ENCODE measurements around the gene ASXL2.
"Not testable (repeated sequence)": the region's sequence is repeated elsewhere in the genome, so short reads cannot be mapped to it uniquely, and the experiment has no call there.

The ASXL2 gene

DNA sequence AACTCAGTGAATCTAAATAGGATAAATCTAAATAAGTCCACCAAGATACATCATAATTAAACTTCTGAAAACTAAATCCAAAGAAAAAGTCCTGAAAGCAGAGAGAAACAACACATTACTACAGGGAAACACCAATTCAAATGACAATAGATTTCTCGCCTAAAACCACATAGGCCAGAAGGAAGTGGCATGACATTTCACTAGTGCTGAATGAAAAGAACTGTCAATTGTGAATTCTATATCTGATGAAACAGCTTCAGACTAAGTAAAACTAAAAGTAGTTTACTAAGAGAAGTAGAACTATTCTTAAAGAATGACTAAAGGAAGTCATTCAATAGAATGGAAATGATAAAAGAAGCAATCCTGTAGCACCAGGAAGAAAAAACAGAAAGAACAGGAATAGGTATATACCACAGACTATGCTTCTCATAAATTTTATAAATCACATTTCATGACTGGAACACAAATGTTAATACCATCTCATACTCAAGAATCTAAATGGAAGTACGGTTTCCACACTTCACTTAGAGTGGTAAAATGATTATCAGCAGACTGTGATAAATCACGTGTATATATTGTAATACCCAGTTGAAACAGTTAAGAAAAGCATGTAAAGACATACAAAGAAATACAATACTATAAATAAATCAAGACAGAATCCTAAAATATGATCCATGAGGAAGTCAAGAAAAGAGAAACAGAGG, 46.4 kb downstream of the ASXL2 start:
- no peak for DNase-seq

DNA sequence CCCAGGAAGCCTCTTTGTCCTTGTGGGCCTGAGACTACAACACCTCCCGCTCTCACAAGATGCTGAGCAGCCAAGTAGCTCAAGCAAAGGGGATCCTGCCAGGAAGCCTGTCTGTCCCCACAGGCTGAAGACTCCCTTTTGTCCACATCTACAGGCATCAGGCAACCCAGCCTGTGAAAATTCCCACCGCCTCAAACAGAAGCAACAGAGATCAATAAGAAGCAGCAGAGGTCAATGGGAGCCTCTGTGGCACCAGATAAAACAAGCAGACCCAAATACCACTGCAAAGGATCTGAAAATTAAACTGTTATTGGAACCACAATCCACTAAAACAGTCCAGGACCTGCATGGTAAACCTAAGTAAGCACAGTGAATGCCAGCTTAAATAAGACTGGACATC, 48.5 kb downstream of the ASXL2 start:
- no peak for DNase-seq

DNA sequence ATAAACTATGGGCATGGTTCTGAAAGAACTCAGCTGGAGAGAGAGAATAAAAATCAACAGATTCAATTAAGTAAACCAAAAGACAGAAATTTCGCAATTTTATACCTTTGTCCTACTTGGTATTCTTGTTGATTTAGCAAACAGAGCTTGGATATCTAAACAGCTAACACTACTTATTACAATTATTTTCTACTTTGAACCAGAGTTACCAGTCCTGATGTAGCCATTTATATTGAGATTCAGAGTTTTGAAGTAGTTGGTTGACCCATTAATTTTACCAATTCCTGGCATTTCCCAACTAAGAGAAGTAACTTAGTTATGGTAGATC, 48.9 kb downstream of the ASXL2 start:
- no peak for DNase-seq

DNA sequence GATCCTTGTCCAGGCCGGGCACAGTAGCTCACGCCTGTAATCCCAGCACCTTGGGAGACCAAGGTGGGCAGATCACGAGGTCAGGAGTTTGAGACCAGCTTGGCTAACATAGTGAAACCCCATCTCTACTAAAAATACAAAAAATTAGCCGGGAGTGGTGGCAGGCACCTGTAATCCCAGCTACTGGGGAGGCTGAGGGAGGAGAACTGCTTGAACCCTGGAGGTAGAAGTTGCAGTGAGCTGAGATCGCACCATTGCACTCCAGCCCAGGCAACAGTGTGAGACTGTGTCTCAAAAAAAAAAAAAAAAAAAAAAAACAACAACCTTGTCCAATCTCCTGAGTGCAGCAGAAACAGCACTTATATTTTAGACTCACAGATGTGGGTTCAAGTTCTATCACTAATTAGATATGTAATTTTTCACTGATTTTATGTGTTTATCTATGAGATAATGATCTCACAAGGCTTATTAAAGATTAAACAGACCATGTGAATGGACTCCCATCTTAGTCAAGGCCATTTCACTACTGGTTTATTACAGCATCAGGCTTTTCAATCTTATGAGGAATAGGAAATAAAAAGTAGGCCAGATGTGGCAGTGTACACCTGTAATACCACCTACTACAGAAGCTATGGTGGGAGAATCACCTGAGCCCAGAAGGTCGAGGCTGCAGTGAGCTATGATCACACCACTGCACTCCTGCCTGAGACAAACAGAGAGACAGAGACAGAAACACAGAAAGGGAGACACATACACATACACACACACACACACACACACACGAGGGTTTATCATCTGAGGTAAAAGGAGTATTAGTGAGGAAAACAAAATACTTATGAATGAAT, 49.5 kb downstream of the ASXL2 start:
- DNase-seq: not testable (repeated sequence)

DNA sequence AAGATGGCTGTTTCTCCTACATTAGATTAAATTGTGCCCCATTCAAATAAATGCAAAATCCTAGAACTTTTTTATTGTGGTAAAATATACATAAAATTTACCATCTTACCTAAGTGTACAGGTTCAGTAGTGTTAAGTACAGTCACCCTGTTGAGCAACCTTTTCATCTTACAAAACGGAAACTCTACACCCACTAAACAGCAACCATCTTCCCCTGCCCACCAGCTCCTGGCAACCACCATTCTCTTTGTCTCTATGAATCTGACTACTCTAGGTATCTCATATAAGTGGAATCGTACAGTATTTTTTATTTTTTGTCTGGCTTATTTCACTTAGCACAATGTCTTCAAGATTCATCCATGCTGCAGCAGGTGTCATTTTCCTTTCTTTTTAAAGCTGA, 53.0 kb downstream of the ASXL2 start:
- no peak for DNase-seq

DNA sequence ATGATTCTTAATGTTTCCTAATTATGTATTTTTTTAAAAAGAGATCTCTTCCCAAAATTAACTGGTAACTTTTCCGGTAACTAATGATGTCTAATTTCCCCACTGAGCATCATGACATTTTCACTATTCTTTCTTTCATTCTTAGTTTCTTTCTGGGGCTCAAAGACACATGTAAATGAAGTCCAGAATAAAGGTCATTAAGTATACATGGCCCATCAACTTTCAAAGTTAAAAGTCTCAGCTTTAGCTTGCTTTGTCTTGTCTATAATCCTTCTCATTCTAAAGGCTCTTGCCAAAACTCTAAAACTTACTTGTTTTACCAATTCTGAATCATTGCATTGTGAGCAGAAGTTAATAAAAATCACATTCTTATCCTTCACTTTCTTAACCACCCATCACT, 53.6 kb downstream of the ASXL2 start:
- DNase-seq: no peak

DNA sequence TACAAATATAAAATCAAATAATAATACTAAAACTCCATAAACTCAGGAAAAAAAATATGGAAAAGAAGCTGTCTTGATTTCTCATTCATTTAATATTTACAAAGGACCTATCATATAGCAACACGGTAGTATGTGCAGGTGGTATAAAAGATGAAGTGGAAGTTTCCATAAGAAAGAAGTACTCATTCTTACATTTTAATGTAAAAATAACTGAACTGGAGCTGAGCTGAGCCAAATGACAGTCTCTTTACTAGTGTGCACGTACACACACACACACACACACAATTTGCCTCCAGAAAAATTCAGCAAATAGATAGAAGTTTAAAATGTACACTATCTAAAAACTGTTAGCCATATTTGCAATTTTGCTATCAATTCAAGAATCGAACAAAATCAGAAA, 54.1 kb downstream of the ASXL2 start:
- no peak for DNase-seq

DNA sequence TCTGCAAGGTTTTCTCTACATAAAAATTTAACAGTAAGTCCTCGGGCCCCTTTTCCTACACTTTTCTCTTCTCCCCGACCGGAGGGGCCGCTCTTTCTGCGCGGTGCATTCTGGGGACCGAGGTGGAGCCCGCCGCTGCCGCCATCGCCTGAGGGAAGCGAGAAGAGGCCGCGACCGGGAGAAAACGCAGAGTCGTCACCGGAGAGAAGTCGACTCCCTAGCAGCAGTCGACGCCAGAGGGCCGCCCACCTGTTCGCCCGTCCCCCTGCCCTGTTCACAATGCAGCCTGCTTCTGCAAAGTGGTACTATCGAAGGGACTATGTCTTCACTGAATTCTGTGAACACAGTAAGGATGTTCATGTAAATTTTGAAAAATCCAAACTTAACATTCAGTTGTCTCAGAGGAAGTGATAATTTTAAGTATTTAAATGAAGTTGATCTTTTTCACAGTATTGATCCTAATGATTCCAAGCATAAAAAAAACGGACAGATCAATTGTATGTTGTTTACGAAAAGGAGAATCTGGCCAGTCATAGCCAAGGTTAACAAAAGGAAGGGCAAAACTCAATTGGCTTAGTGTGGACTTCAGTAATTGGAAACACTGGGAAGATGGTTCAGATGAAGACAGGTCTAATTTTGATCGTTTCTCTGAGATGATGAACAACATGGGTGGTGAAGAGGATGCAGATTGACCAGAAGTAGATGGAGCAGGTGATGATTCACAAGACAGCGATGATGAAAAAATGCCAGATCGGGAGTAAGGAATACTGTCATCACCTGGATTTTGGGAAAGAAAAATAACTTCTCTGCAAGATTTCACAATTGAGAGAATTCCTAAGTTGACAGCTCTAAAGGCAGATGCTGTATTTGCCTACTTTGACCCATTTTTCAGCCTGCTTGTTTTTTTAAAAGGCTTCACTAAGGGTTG, 55.8 kb downstream of the ASXL2 start:
- no peak for DNase-seq

DNA sequence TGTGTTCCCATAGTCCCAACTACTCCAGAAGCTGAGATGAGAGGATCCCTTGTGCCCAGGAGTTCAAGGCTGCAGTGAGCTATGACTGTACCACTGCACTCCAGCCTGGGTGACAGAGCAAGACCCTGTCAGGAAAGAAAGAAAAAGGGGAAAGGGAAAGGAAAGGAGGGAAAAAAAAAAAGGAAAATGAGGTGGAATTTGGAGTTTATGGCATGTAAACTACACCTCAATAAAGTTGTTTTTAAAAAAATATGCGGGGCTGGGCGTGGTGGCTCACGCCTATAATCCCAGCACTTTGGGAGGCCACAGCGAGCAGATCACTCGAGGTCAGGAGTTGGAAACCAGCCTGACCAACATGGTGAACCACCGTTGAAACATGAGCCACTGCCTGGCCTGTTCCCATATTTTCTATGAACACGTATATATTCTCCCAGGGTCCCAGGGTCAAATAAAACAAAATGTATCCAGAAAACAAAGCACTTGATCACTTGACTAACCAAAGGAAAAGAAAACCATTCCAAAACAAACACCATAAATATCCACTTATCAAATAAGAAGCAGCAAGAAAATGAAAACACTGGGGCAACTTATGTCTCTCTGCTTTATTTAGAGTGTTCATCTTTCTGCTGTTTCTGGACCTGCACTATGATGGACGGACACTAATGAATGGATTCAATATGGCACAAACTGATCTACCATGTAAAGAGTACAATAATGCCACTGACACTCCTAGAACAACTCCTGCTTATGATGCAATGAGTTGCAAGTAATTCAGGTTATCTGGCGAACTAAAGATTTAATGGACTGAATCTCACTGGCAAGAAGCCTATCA, 56.8 kb downstream of the ASXL2 start:
- DNase-seq: no peak

DNA sequence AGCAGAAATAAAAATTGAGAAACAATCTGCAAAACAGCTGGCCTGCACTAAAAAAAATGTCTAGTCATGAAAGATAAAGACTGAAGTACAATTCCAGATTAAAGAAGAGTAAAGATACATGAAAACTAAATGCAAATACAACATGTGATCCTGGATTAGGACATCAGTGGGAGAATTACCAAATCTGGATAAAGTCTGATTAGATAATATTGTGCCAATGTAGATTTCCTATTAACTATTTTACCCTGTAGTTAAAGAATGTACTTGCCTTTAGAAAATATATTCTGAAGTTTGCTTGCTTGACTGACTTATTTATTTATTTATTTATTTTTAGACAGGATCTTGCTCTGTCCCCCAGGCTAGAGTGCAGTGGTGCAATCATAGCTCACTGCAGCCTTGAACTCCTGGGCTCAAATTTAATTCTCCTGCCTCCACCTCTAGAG, 58.7 kb downstream of the ASXL2 start:
- no peak for DNase-seq

DNA sequence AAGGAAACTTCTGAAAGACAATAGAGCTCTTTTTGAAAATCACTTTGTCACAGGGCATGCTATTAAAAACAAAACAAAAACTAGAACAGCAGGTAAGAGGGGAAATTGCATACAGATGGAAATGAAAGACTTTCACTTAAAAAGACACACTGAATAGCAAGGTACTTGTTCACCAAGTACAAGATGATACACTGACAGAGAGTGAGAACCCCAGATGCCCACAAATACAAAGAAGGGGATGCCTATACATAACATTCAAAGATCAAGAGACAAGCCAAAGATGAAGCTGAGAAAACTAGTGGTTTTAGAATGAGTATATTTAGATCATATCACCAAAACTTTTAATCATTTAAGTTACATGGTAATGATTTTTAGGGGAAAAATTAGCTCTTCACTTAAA, 60.7 kb downstream of the ASXL2 start:
- DNase-seq: no peak

DNA sequence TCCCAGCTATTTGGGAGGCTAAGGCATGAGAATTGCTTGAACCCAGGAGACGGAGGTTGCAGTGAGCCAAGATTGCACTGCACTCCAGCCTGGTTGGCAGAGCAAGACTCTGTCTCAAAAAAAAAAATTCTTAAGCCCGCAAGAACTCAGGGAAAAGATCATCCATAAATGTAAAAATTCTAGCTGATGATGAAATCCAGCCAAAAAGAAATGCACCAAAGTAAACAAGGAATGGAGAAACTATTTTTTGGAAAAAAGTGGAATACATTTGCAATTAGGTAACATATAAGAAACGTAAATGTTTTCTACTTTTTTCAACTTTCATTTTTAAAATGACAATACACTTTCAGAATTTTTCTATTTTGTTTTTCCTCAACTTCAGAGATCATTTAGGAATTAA, 61.3 kb downstream of the ASXL2 start:
- DNase-seq: no peak

DNA sequence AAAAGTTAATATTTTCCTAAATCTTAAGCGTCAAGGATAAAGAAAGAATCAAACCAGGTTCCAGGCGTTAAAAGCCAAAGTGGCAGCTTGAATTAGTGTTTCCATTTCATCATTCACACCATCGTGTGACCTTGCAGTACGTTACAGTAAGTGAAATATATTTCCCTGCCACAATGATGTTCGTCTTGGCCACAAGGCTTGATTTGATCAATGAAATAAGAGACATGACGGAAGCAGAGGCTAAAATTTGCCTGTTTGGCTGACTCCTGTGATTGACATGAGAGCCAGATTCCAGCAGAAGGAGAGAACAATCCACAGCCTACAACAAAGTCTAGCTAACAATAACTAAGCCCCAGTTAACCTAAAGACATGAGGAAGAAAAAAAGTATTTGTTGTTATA, 62.0 kb downstream of the ASXL2 start:
- no peak for DNase-seq

DNA sequence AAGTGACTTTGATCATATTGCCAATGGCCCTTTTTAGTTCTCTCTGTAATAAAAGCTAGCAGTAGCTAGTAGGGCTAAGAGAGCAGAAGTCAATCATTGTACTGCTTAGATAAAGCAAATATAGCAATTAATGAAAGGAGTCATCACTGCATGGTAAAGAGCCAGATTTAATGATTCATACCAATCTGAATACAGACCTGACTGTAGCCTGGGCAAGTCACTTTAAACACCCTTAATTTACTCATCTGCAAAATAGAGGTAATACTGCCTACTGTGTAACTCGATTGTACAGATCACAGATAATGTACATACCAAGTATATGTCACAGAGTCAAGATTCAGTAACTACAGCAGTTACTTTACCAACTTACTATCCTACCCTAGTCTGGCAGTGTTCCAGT, 63.6 kb downstream of the ASXL2 start:
- DNase-seq: no peak

DNA sequence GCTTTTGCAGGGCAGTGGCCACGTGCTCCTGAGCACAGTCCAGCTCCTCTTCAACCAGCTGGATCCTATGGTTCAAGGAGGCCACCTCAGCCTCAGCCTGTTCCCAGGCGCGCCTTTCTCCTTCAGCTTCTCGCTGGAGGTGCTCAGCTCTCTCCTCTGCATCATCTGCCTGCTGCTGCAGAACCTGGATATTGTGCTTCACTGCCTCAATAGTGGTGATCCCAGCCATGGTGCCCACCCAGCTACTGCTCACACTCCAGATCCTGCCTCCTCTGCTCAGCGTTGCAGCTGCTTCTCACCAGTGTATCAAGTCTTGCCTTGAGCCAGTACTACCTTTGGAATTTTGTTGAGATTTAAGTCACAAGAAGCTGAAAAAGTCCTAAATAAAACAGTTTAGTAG, 67.9 kb downstream of the ASXL2 start:
- no peak for DNase-seq

DNA sequence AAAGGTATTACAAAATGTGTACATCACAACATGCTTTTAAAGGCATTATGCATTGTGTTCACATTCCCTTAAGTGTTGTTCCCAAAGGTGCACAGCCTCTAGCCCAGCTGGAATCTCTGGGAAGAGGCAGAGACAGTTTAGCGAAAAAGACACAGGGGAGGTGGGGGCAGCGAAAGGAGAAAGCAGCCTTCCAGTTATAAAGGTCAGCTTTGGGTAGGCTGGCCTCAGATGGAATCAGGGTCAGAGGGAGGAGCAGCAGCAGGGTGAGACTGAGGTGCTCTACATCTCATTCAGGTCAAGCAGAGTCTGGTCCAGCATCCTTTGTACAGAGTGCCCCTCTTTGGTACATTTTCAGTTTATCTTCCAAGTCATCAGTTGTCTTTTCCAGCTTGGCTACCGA, 68.6 kb downstream of the ASXL2 start:
- no peak for DNase-seq

DNA sequence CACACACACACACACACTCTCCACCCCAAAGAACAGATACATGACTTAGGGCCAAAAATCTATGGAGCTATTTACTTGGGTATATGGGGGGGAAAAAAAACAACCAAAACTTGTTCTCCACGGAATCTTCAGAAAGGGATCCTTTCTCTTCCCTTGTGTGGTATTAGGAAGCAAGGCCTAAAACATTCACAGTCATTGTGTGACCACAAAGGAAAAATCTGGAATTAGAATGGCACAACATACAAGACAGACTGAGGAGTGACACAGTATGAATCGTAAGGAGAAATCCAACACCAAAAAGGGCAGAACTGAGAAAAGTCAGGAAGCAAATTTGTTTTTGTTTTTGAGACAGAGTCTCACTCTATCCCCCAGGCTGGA, 70.3 kb downstream of the ASXL2 start:
- no peak for DNase-seq

DNA sequence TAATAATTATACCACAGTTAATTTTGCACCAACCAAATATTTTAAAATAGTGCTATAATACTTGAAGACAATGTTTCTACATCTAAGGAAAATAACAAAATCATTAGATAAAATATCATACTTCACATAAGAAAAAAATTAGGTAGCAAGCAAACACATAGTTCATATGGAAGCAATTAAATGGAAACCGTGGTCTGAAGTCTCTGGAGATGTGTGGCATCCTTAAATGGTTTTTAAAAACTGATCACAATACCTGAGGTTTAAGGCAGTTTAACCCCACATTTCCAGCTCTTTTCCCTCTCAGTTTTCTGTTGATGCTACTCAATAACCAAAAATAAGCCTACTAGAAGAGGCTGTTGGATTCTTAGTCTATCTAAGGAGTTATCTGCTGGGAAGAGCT, 71.3 kb downstream of the ASXL2 start:
- no peak for DNase-seq

DNA sequence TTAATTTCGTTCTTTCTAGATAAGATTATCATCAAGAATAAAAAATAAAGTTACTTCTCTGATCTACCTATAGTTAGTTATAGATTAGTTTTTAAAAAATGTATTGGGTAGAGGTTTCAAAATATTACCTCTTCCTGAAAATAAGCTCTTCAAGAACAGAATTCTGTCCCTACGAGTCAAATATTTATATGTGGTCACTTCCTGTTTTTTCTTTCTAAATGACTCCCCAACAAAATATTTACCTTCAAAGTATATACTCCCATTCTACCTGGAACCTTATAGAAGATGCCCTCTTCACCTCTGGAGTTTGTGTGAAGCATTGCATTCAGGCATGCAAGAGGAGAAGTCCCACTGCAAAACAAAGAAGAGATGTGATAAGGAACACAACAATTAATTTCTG, 72.3 kb downstream of the ASXL2 start:
- DNase-seq: no peak

DNA sequence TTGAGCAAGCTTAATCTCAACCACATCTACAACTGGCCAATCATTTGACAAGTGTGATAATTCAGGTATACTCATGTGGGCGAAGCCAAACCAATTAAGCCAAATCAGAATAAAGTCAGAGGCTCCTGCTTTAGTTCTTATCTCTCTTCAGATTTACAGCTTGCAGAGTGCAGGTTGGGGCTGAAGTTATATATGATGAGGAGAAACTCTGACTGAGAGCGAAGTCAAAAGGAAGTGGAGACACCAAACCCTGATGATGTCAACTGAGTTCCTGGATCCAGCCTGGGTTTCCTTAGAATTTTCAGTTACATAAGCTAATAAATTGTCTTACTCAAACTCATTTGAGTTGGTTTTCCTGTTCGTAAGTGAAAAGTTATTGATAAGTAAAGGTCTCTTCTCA, 73.9 kb downstream of the ASXL2 start:
- no peak for DNase-seq

DNA sequence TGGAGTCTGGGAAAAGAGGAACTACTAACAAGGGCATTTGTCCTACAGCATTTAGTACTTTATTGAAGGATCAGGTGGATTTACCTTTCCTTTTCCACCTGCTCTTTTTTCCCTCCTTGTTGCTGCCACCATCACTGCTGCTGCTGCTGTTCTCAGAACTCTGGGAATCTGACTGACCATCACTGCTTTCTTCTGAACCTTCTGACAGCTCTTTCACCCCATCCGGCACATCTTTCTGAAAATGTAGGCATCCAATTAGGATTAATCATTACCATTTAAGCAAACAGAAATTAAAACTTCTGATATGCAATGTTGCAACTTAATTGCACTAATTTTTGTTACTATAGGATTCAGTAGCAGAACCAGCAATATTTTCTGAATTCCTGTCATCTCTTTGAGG, 79.0 kb downstream of the ASXL2 start:
- DNase-seq: no peak

DNA sequence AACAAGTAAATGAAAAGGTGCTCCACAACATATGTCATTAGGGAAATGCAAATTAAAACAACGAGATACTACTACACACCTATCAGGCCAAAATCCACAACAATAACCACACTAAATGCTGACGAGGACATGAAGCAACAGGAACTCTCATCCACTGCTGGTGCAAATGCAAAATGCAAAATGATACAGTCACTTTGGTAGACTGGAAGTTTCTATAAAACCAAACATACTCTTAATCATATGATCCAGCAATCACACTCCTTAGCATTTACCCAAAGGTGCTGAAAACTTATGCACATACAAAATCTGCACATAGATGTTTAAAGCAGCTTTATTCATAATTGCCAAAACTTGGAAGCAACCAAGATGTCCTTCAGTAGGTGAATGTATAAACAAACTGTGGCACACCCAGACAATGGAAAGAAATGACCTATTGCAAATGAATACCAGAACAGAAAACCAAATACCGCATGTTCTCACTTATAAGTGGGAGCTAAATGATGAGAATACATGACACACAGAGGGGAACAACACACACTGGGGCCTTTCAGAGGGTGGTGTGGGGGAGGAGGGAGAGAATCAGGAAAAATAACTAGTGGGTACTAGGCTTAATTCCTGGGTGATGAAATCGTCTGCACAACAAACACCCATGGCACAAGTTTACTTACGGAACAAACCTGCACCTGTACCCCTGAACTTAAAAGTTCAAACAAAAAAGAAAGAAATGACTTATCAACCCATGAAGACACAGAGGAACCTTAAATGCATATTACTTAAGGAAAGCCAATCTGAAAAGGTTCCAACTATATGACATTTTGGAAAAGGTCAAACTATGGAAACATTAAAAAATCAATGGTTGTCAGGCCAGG, 80.4 kb downstream of the ASXL2 start:
- DNase-seq: no peak
